ENCODE results near the gene IL23R. TPM values are rescaled to one million over a fixed set of nuclear protein-coding genes. Genes with fewer than 3 reads are reported as not detected.

IL23R gene
- total RNA-seq: 1 to 10 TPM; 7.4 to 8.3 TPM

GRCh38 chr1:67166196-67166595, at the start of gene IL23R:
TSS of gene IL23R (plus strand) at chr1:67166454. CDS start at chr1:67168121, 1,667 bp downstream.
- DNase-seq (ENCODE audit: low spot score): peak; percentile 80
- H3K4me3 Mint-ChIP-seq: peak within 1 kb of the TSS; percentile 81
- H3K27ac Mint-ChIP-seq: peak within 1 kb of the TSS; percentile 96 to 98
- peak; percentile 89 to 91 for ATAC-seq
- peaks cover 3% of the 10 kb centered on the region for H3K9me3 Mint-ChIP-seq
- H3K4me1 Mint-ChIP-seq (ENCODE audit: low read depth in 2 of 2): peaks cover 49 to 64% of the 10 kb centered on the region in 2 donors
- H3K27me3 Mint-ChIP-seq: no peaks in the 10 kb centered on the region
- peaks cover 17% of the 10 kb centered on the region for H3K36me3 Mint-ChIP-seq

GRCh38 chr1:67118191-67118590, 48.1 kb upstream of the IL23R start:
- H3K4me3 Mint-ChIP-seq: no peak overlapping the region
- no peak overlapping the region for H3K27ac Mint-ChIP-seq
- H3K27me3 Mint-ChIP-seq: peaks cover 0 to 12% of the 10 kb centered on the region in 2 donors
- H3K9me3 Mint-ChIP-seq: no peaks in the 10 kb centered on the region
- DNase-seq (ENCODE audit: low spot score) (no peak), ATAC-seq (no peak)
- no peaks in the 10 kb centered on the region for H3K36me3 Mint-ChIP-seq
- no peaks in the 10 kb centered on the region for H3K4me1 Mint-ChIP-seq (ENCODE audit: low read depth in 2 of 2)

GRCh38 chr1:67118646-67119045, 47.6 kb upstream of the IL23R start:
- Mint-ChIP-seq H3K4me3 (no peak overlapping the region), H3K27ac (no peak overlapping the region), H3K36me3 (no peaks in the 10 kb centered on the region)

GRCh38 chr1:67120855-67121619, 45.2 kb upstream of the IL23R start:
- Mint-ChIP-seq H3K27me3 (peaks cover 0 to 12% of the 10 kb centered on the region in 2 donors), H3K27ac (no peak overlapping the region), H3K36me3 (no peaks in the 10 kb centered on the region), H3K4me3 (no peak overlapping the region), H3K9me3 (no peaks in the 10 kb centered on the region), H3K4me1 (ENCODE audit: low read depth in 2 of 2) (peaks cover under 1 to 5% of the 10 kb centered on the region in 2 donors)
- no peak for DNase-seq (ENCODE audit: low spot score)
- no peak for ATAC-seq

More at GRCh38 chr1:67118646-67119045, 47.6 kb upstream of the IL23R start:
- no peaks in the 10 kb centered on the region for H3K4me1 Mint-ChIP-seq (ENCODE audit: low read depth in 2 of 2)
- no peak for DNase-seq (ENCODE audit: low spot score)
- H3K9me3 Mint-ChIP-seq: no peaks in the 10 kb centered on the region
- no peak for ATAC-seq
- H3K27me3 Mint-ChIP-seq: peaks cover 0 to 12% of the 10 kb centered on the region in 2 donors

- peaks cover 0 to 4% of the 10 kb centered on the region in 2 donors for H3K27me3 Mint-ChIP-seq
Observed at GRCh38 chr1:67124455-67124854, 41.8 kb upstream of the IL23R start.

GRCh38 chr1:67126111-67126746, 40.0 kb upstream of the IL23R start:
- DNase-seq (ENCODE audit: low spot score): no peak
- ATAC-seq: no peak
- peaks cover 0 to 2% of the 10 kb centered on the region in 2 donors for H3K27me3 Mint-ChIP-seq
- no peak overlapping the region for H3K4me3 Mint-ChIP-seq
- H3K27ac Mint-ChIP-seq: peak overlapping the region in 1 of 2 donors; percentile 44
- H3K9me3 Mint-ChIP-seq: no peaks in the 10 kb centered on the region
- H3K36me3 Mint-ChIP-seq: no peaks in the 10 kb centered on the region
- H3K4me1 Mint-ChIP-seq (ENCODE audit: low read depth in 2 of 2): peaks cover 7 to 10% of the 10 kb centered on the region in 2 donors

More at GRCh38 chr1:67124455-67124854, 41.8 kb upstream of the IL23R start:
- H3K4me1 Mint-ChIP-seq (ENCODE audit: low read depth in 2 of 2): peaks cover 4 to 10% of the 10 kb centered on the region in 2 donors
- H3K9me3 Mint-ChIP-seq: no peaks in the 10 kb centered on the region
- H3K36me3 Mint-ChIP-seq: no peaks in the 10 kb centered on the region
- DNase-seq (ENCODE audit: low spot score): no peak
- peak in 1 of 2 donors; percentile 55 for ATAC-seq
- H3K4me3 Mint-ChIP-seq: no peak overlapping the region
- H3K27ac Mint-ChIP-seq: no peak overlapping the region

- no peaks in the 10 kb centered on the region for H3K36me3 Mint-ChIP-seq
- H3K27me3 Mint-ChIP-seq: no peaks in the 10 kb centered on the region
- H3K4me3 Mint-ChIP-seq: no peak overlapping the region
- ATAC-seq (no peak), DNase-seq (ENCODE audit: low spot score) (no peak)
- no peaks in the 10 kb centered on the region for H3K9me3 Mint-ChIP-seq
- H3K4me1 Mint-ChIP-seq (ENCODE audit: low read depth in 2 of 2): peaks cover 7 to 10% of the 10 kb centered on the region in 2 donors
- H3K27ac Mint-ChIP-seq: no peak overlapping the region
Observed at GRCh38 chr1:67126974-67127373, 39.3 kb upstream of the IL23R start.

GRCh38 chr1:67130673-67131072, 35.6 kb upstream of the IL23R start:
- no peak for DNase-seq (ENCODE audit: low spot score)

GRCh38 chr1:67133177-67133576, 33.1 kb upstream of the IL23R start:
- Mint-ChIP-seq H3K4me1 (ENCODE audit: low read depth in 2 of 2) (peaks cover 13 to 15% of the 10 kb centered on the region in 2 donors), H3K27ac (no peak overlapping the region), H3K27me3 (peaks cover 0 to 3% of the 10 kb centered on the region in 2 donors), H3K4me3 (no peak overlapping the region), H3K9me3 (no peaks in the 10 kb centered on the region), H3K36me3 (no peaks in the 10 kb centered on the region)
- DNase-seq (ENCODE audit: low spot score) (no peak), ATAC-seq (no peak)

More at GRCh38 chr1:67130673-67131072, 35.6 kb upstream of the IL23R start:
- H3K27ac Mint-ChIP-seq: no peak overlapping the region
- no peaks in the 10 kb centered on the region for H3K9me3 Mint-ChIP-seq
- H3K4me3 Mint-ChIP-seq: no peak overlapping the region
- no peaks in the 10 kb centered on the region for H3K27me3 Mint-ChIP-seq
- H3K36me3 Mint-ChIP-seq: no peaks in the 10 kb centered on the region
- ATAC-seq: no peak
- peaks cover 19 to 21% of the 10 kb centered on the region in 2 donors for H3K4me1 Mint-ChIP-seq (ENCODE audit: low read depth in 2 of 2)

- H3K36me3 Mint-ChIP-seq: no peaks in the 10 kb centered on the region
- peak within 1 kb of the TSS; percentile 74 for H3K4me3 Mint-ChIP-seq
- ATAC-seq: no peak
- peaks cover 0 to 8% of the 10 kb centered on the region in 2 donors for H3K27me3 Mint-ChIP-seq
- no peak for DNase-seq (ENCODE audit: low spot score)
- H3K4me1 Mint-ChIP-seq (ENCODE audit: low read depth in 2 of 2): peaks cover 13% of the 10 kb centered on the region in 2 donors
- peak within 1 kb of the TSS in 1 of 2 donors; percentile 7 for H3K27ac Mint-ChIP-seq
- no peaks in the 10 kb centered on the region for H3K9me3 Mint-ChIP-seq
Observed at GRCh38 chr1:67134695-67135094, 31.6 kb upstream of the IL23R start, which contains the start of gene C1orf141. TSS of gene C1orf141 (minus strand) at chr1:67134970. CDS start at chr1:67127240, 7,730 bp downstream.

- Mint-ChIP-seq H3K27me3 (peaks cover 0 to 8% of the 10 kb centered on the region in 2 donors), H3K4me3 (peak overlapping the region; percentile 74), H3K27ac (peak overlapping the region in 1 of 2 donors; percentile 7), H3K9me3 (no peaks in the 10 kb centered on the region), H3K4me1 (ENCODE audit: low read depth in 2 of 2) (peaks cover 12 to 13% of the 10 kb centered on the region in 2 donors), H3K36me3 (no peaks in the 10 kb centered on the region)
- DNase-seq (ENCODE audit: low spot score) (no peak), ATAC-seq (peak in 1 of 2 donors; percentile 80)
Observed at GRCh38 chr1:67135354-67135753, 30.9 kb upstream of the IL23R start.

GRCh38 chr1:67137307-67137753, 28.9 kb upstream of the IL23R start:
- Mint-ChIP-seq H3K27ac (no peak overlapping the region), H3K36me3 (no peaks in the 10 kb centered on the region)
- no peak for ATAC-seq

GRCh38 chr1:67138813-67139499, 27.3 kb upstream of the IL23R start:
- Mint-ChIP-seq H3K9me3 (no peaks in the 10 kb centered on the region), H3K27ac (peak overlapping the region in 1 of 2 donors; percentile 0), H3K4me3 (no peak overlapping the region), H3K27me3 (peaks cover 0 to 8% of the 10 kb centered on the region in 2 donors), H3K36me3 (no peaks in the 10 kb centered on the region), H3K4me1 (ENCODE audit: low read depth in 2 of 2) (peaks cover 17 to 24% of the 10 kb centered on the region in 2 donors)
- ATAC-seq: no peak
- no peak for DNase-seq (ENCODE audit: low spot score)

More at GRCh38 chr1:67137307-67137753, 28.9 kb upstream of the IL23R start:
- H3K4me3 Mint-ChIP-seq: no peak overlapping the region
- DNase-seq (ENCODE audit: low spot score): no peak
- no peaks in the 10 kb centered on the region for H3K9me3 Mint-ChIP-seq
- peaks cover 0 to 8% of the 10 kb centered on the region in 2 donors for H3K27me3 Mint-ChIP-seq
- peaks cover 12 to 13% of the 10 kb centered on the region in 2 donors for H3K4me1 Mint-ChIP-seq (ENCODE audit: low read depth in 2 of 2)
